GM12878 (cell line): ENCODE measurements around the gene CUL4A. TPM values are rescaled to one million over a fixed set of nuclear protein-coding genes. Genes with fewer than 3 reads are reported as not detected.

Source experiments
- ATAC-seq: fragments of 200-7000 bp; cut with Tn5 transposase; 3 replicates; pipeline ENCODE4 v1.9.1; 2020; ENCODE audit warnings: mild to moderate bottlenecking, moderate library complexity
- BruUV-seq: library from RNA; stranded (reverse); fragments of 400-500 nt; replicated peaks from 2 replicates; lab custom pipeline; 2021; lab: Mats Ljungman, UMichigan
- CTCF ChIA-PET: fragments of 300-600 bp; sonication (Branson Sonifier 250); formaldehyde crosslinking; extraction: SDS; loops from one replicate; lab custom pipeline; 2021; ENCODE audit warnings: inconsistent platforms; lab: Yijun Ruan, JAX
- POLR2A ChIA-PET: fragments of 350-600 bp; formaldehyde crosslinking; extraction: SDS; loops from one replicate; lab custom pipeline; 2021; ENCODE audit warnings: inconsistent platforms; lab: Charles Lee
- RAD21 ChIA-PET: fragments of 300-600 bp; sonication (Branson Sonifier 250); formaldehyde crosslinking; loops from one replicate; lab custom pipeline; 2023; ENCODE audit warnings: antibody characterized with exemption; ENCODE audit not compliant: unreplicated experiment; lab: Charles Lee
- SMC1A ChIA-PET: fragments of 300-600 bp; sonication (Branson Sonifier 250); formaldehyde crosslinking; loops from one replicate; lab custom pipeline; 2023; ENCODE audit not compliant: unreplicated experiment, uncharacterized antibody; lab: Charles Lee
- DNase-seq: peaks from one replicate; pipeline ENCODE4 v3.0.0-alpha.2; 2011; ENCODE audit warnings: low read depth, low spot score
- FAIRE-seq: peaks from 3 replicates; lab custom pipeline; 2011; peaks lifted over from hg19 to GRCh38; lab: Jason Lieb, UNC
- H2AFZ ChIP-seq: 2 replicates; pipeline ENCODE4 v1.6.0; 2011; ENCODE audit warnings: low read depth, low read length, control low read depth; ENCODE audit not compliant: control insufficient read depth
- H3K27ac ChIP-seq: 2 replicates; pipeline ENCODE4 v1.5.1; 2011; ENCODE audit warnings: control low read depth; ENCODE audit not compliant: control insufficient read depth, insufficient read depth
- H3K27me3 ChIP-seq, 2 experiments: replicated peaks in 1 of 2; 2 replicates each; pipeline versions ENCODE4 v1.6.0 to v1.6.1; 2011; ENCODE audit warnings: low read length in 1 of 2; ENCODE audit not compliant: control insufficient read depth in 2 of 2, insufficient read depth in 2 of 2
- H3K36me3 ChIP-seq, 2 experiments: 2 replicates each; pipeline ENCODE4 v1.5.1; 2011; ENCODE audit warnings: low read length in 1 of 2; ENCODE audit not compliant: control insufficient read depth in 2 of 2, insufficient read depth in 2 of 2
- H3K4me1 ChIP-seq: 2 replicates; pipeline ENCODE4 v1.6.1; 2011; ENCODE audit warnings: mild to moderate bottlenecking, low read length, moderate library complexity, mixed read lengths; ENCODE audit not compliant: control insufficient read depth, insufficient read depth
- H3K4me2 ChIP-seq: 2 replicates; pipeline ENCODE4 v1.6.0; 2011; ENCODE audit warnings: control low read depth; ENCODE audit not compliant: control insufficient read depth, insufficient read depth
- H3K4me3 ChIP-seq: fragments of 200-600 bp; sonication (generic); 2 replicates; pipeline ENCODE4 v1.5.1; 2016
- H3K79me2 ChIP-seq: 2 replicates; pipeline ENCODE4 v1.6.0; 2011; ENCODE audit warnings: low read length; ENCODE audit not compliant: control insufficient read depth, insufficient read depth
- H3K9ac ChIP-seq: 2 replicates; pipeline ENCODE4 v1.8.0; 2011; ENCODE audit warnings: low read length, control low read depth, mixed read lengths; ENCODE audit not compliant: control insufficient read depth, insufficient read depth
- H3K9me3 ChIP-seq: replicated peaks from 3 replicates; pipeline ENCODE4 v1.5.1; 2011; ENCODE audit warnings: mild to moderate bottlenecking, low read length; ENCODE audit not compliant: control insufficient read depth, insufficient read depth
- H4K20me1 ChIP-seq: 2 replicates; pipeline ENCODE4 v1.6.0; 2011; ENCODE audit not compliant: control insufficient read depth, insufficient read depth
- CTCF ChIP-seq, 3 experiments: IDR thresholded peaks in 2 of 3; conservative IDR thresholded peaks in 1 of 3; 2 replicates each; pipeline ENCODE4 v1.5.1; 2011; ENCODE audit warnings: low read depth in 3 of 3, low read length in 3 of 3, mild to moderate bottlenecking in 3 of 3, control low read depth in 2 of 3, moderate library complexity in 2 of 3, inconsistent platforms in 1 of 3, mixed read lengths in 1 of 3; ENCODE audit not compliant: control insufficient read depth in 2 of 3, insufficient read depth in 1 of 3; ENCODE audit errors: extremely low read depth in 1 of 3
- EP300 ChIP-seq, 2 experiments: fragments of 150-350 bp in 1 of 2; IDR thresholded peaks; 2 replicates each; pipeline ENCODE4 v1.6.1; 2011 to 2012; ENCODE audit warnings: low read depth in 2 of 2, low read length in 2 of 2, borderline replicate concordance in 1 of 2, improper control_type of control experiment in 1 of 2, inconsistent platforms in 1 of 2; ENCODE audit not compliant: control insufficient read depth in 1 of 2
- FOXK2 ChIP-seq: fragments of 450-650 bp; IDR thresholded peaks from 2 replicates; pipeline ENCODE4 v1.6.1; 2017; ENCODE audit warnings: mild to moderate bottlenecking, moderate library complexity
- HCFC1 ChIP-seq: fragments of 150-350 bp; IDR thresholded peaks from 2 replicates; pipeline ENCODE4 v1.6.1; 2014; ENCODE audit warnings: low read length
- MLLT1 ChIP-seq: fragments of 450-650 bp; IDR thresholded peaks from 2 replicates; pipeline ENCODE4 v1.6.1; 2016; ENCODE audit warnings: mild to moderate bottlenecking
- NBN ChIP-seq: fragments of 450-650 bp; IDR thresholded peaks from 2 replicates; pipeline ENCODE4 v1.6.1; 2016
- NFIC ChIP-seq: IDR thresholded peaks from 2 replicates; pipeline ENCODE4 v1.6.1; 2012; ENCODE audit warnings: low read depth, mild to moderate bottlenecking, inconsistent platforms, low read length, moderate library complexity
- NR2C1 ChIP-seq: fragments of 450-650 bp; IDR thresholded peaks from 2 replicates; pipeline ENCODE4 v1.6.1; 2017; ENCODE audit warnings: antibody characterized with exemption, mild to moderate bottlenecking, moderate library complexity
- PRDM15 ChIP-seq: fragments of 450-650 bp; formaldehyde crosslinking; IDR thresholded peaks from 2 replicates; pipeline ENCODE4 v1.4.0; 2020; ENCODE audit warnings: mild to moderate bottlenecking, moderate library complexity
- STAT3 ChIP-seq: IDR thresholded peaks from 2 replicates; pipeline ENCODE4 v1.6.1; 2011; ENCODE audit warnings: low read depth, low read length, improper control_type of control experiment
- TBL1XR1 ChIP-seq: IDR thresholded peaks from 2 replicates; pipeline ENCODE4 v1.6.1; 2012; ENCODE audit warnings: low read depth, low read length, improper control_type of control experiment
- WGBS: methylation state at CpG from one replicate; pipeline ENCODE4 v1.1.6; 2016; ENCODE audit warnings: low lambda C conversion rate; ENCODE audit not compliant: insufficient replicate concordance, insufficient coverage; ENCODE audit errors: missing lambda C conversion rate; 5-methylcytosine and 5-hydroxymethylcytosine counted together
- in situ Hi-C: fragments of 300-500 bp; cut with MboI; formaldehyde crosslinking; loops from 9 replicates; pipeline ENCODE4 v1.14.3; 2018; ENCODE audit warnings: mixed read lengths
- intact Hi-C: fragments of 100-400 bp; cut with micrococcal nuclease; formaldehyde crosslinking; loops from one replicate; pipeline ENCODE4 v1.14.2; 2022; ENCODE audit not compliant: unreplicated experiment
- polyA plus RNA-seq, 11 experiments: library from polyadenylated mRNA; depleted of rRNA in 4 of 11; unstranded in 6 of 11; stranded (reverse) in 5 of 11; fragments of >200 nt; fragmentation: Nextera tagmentation in 4 of 11; fragmentation: Illumina TruSeq in 1 of 11; extraction: Ambion mirVana in 4 of 11; extraction: Trizol in 1 of 11; gene quantifications; 1 replicate in 1 of 11; 2 replicates in 10 of 11; pipeline versions ENCODE4 v1.2.1 to v1.2.3, GENCODE V29; 2011 to 2016; ENCODE audit warnings: inconsistent platforms in 2 of 11, missing spikeins in 2 of 11, low read depth in 1 of 11
- total RNA-seq, 4 experiments: library from RNA; depleted of rRNA in 3 of 4; stranded (reverse); fragments of >200 nt in 3 of 4; fragmentation: Illumina TruSeq in 1 of 4; extraction: Trizol in 1 of 4; gene quantifications; 2 replicates each; pipeline versions ENCODE4 v1.2.1 to v1.2.3, GENCODE V29; 2013 to 2021
- TF ChIP-seq, protein P1 (sequence below): fragments of 450-650 bp; IDR thresholded peaks from 2 replicates; pipeline ENCODE4 v1.6.1; 2017; ENCODE audit warnings: mild to moderate bottlenecking

Gene CUL4A
- total and polyA plus RNA-seq, 10 of the 15 experiments (the other 5 are each of a cell fraction or from before 2014, with no cell fraction given) = 19.7 to 74.3 (median 55.6) TPM

GRCh38 chr13:113211774-113212173 lies 2.4 kb downstream of the CUL4A start:
- H3K9me3 ChIP-seq = no peaks in the 10 kb centered on the region
- DNase-seq = no peak
- TF ChIP-seq PRDM15 (CRISPR knock-in tag) (no peak), FOXK2 (no peak), MLLT1 (no peak), TBL1XR1 (no peak), NR2C1 (no peak), HCFC1 (no peak), NFIC (no peak), CTCF (IDR thresholded peaks at IDR 0.05 in 2 of 3, conservative IDR thresholded peaks at IDR 0.05 in 1 of 3; ENCODE audit: control insufficient read depth in 2 of 3, extremely low read depth in 1 of 3, insufficient read depth in 1 of 3, low read depth in 3 of 3, low read length in 3 of 3) (peak in 2 of 3 experiments; percentile 3 to 16; a peak in 1 of 6 replicates), NBN (no peak), EP300 (IDR thresholded peaks at IDR 0.05; ENCODE audit: borderline replicate concordance in 1 of 2, control insufficient read depth in 1 of 2, low read depth in 2 of 2, low read length in 2 of 2) (no peak), STAT3 (no peak)
- TF ChIP-seq, protein P1, sequence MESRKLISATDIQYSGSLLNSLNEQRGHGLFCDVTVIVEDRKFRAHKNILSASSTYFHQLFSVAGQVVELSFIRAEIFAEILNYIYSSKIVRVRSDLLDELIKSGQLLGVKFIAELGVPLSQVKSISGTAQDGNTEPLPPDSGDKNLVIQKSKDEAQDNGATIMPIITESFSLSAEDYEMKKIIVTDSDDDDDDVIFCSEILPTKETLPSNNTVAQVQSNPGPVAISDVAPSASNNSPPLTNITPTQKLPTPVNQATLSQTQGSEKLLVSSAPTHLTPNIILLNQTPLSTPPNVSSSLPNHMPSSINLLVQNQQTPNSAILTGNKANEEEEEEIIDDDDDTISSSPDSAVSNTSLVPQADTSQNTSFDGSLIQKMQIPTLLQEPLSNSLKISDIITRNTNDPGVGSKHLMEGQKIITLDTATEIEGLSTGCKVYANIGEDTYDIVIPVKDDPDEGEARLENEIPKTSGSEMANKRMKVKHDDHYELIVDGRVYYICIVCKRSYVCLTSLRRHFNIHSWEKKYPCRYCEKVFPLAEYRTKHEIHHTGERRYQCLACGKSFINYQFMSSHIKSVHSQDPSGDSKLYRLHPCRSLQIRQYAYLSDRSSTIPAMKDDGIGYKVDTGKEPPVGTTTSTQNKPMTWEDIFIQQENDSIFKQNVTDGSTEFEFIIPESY = peak; percentile 100
- 0 out of 2 replicates have a peak overlapping the region, but pooled peaks have one; percentile 19 for H3K4me2 ChIP-seq
- WGBS = 97% methylated on average over 10 of the region's 10 CpGs
- H3K36me3 ChIP-seq = no peaks in the 10 kb centered on the region; a peak in 1 of 4 replicates
- peak overlapping the region; percentile 6; the same call in 1 of the 2 replicates for H3K4me3 ChIP-seq
- in situ Hi-C loops = no loop called here
- H3K4me1 ChIP-seq = peaks cover 18% of the 10 kb centered on the region
- intact Hi-C loops = no loop called here
- no peaks in the 10 kb centered on the region for H3K27me3 ChIP-seq
- FAIRE-seq = no peak
- ATAC-seq = no peak
- H2AFZ ChIP-seq = no peak overlapping the region
- ChIA-PET RAD21 (no interaction called here), CTCF (no interaction called here), POLR2A (no interaction called here), SMC1A (no interaction called here)
- peaks cover 13% of the 10 kb centered on the region; the same call in 1 of the 2 replicates for H4K20me1 ChIP-seq
- no peak overlapping the region for H3K9ac ChIP-seq
- H3K79me2 ChIP-seq = peaks cover 88% of the 10 kb centered on the region
- BruUV-seq = no TSS peak
- no peak overlapping the region for H3K27ac ChIP-seq
